ENCODE data around the gene MCOLN1.
A peak's percentile ranks its signal among the peaks of the same experiment; 100 is the strongest.

The MCOLN1 gene

DNA sequence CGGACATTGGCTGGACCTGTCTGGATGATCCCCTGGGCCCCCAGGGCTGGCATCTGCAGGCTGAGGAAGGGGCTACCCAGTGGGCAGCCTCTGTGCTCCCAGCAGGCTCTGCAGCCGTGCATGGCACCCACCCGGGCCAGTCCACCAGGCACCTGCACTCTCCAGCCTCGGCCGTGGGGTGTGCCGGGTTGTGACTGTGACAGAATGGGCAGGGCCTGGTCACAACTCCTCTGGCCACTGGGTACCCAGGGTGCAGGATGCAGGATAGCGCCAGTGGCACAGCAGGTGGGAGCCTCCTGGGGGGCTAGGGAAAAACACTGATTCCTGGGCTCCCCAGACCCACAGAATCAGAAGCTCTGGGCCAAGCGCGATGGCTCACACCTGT, 43.6 kb upstream of the MCOLN1 start:
- TF ChIP-seq, protein P1, sequence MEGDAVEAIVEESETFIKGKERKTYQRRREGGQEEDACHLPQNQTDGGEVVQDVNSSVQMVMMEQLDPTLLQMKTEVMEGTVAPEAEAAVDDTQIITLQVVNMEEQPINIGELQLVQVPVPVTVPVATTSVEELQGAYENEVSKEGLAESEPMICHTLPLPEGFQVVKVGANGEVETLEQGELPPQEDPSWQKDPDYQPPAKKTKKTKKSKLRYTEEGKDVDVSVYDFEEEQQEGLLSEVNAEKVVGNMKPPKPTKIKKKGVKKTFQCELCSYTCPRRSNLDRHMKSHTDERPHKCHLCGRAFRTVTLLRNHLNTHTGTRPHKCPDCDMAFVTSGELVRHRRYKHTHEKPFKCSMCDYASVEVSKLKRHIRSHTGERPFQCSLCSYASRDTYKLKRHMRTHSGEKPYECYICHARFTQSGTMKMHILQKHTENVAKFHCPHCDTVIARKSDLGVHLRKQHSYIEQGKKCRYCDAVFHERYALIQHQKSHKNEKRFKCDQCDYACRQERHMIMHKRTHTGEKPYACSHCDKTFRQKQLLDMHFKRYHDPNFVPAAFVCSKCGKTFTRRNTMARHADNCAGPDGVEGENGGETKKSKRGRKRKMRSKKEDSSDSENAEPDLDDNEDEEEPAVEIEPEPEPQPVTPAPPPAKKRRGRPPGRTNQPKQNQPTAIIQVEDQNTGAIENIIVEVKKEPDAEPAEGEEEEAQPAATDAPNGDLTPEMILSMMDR (IDR thresholded peaks at IDR 0.05; ENCODE audit: low read depth, low read length): no peak
- DNase-seq (ENCODE audit: extremely low read depth, low read depth): no peak

DNA sequence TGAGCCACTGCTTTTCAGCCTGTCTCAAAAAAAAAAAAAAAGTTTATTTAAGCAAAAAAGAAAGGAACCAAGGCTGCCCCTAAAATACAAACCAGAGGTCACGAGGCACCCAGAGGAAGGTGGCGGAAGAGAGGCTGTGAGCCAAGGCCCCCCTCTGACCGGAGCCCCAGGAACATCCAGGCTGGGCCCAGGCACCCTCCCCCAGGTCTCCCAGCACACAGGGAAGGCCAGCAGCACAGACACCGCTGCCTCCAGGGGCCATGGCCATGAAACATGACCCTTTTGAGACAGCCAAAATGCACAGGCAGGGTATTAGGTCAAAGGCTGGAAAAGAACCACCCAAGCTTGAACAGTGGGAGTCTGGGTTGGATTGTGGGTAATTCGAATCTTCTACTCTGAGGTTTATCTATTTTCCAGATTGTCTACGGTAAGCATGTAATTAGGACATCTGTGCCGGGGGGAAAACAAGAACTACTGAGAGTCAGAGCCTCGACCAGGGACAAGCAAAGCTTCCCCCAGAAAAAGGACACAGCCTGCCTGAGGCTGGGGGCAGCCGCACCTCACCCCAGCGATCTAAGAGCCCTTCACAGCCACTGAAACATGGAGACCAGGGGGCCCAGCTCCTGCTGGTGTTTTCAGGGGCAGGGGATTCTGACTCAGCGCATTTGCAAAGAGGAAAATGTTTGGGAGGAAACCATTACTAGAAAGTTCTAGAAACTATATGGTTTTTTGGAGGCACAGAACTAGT, 42.0 kb upstream of the MCOLN1 start:
- DNase-seq (ENCODE audit: extremely low read depth, low read depth): no peak
- TF ChIP-seq, protein P1 (IDR thresholded peaks at IDR 0.05; ENCODE audit: low read depth, low read length): no peak

DNA sequence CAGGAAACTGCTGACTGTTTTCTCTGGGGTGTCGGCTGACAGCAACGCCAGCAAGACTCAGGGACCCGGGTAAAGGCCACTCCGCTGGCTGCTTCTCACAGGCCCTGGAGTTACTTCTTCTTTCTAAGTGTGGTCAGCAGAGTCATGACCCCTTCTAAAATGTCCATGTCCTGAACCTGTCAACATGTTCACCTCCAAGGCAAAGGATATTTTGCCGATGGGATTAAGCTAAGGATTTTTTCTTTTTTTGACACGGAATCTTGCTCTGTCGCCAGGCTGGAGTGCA, 41.5 kb upstream of the MCOLN1 start:
- TF ChIP-seq, protein P1 (IDR thresholded peaks at IDR 0.05; ENCODE audit: low read depth, low read length): no peak
- DNase-seq (ENCODE audit: extremely low read depth, low read depth): no peak

DNA sequence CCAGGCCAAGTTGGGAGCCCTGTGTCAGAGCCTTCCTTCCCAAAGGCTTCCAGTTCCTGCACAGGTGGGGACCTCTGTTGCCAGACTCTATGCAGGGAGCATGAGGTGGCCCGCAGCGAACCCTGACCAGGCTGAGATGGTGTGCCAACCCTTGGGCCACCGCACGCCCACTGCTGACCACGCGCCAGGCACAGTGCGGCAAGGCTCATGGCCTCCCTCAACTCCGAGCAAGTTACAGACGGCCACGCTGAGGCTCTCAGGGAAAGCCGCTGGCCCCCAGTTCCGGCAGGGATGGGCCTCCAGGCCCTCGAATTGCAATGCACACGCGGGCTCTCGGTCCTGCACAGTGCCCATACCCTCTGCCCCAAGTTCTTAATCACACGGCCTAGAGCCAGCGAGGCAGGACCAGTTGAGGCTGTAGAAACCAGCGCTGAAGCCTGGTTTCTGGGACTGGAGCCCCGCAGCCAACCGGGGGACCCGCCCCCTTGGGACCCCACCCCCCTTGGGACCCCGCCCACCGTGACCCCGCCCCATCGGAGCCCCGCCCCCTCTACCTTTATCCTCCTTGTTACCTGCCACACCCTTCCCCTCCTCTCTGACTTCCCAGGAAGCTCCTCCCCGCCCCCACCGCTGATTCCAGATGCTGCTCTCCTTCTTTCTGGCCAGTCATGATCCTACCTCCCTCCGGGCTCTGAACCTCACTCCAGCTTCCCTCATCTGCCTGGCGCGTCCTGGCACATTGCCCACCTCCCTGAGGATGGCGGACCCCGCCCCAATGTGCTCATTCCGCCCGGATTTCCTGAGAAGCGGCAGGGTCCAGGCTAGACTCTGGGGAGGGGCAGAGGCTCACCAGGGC, 39.6 kb upstream of the MCOLN1 start:
- DNase-seq (ENCODE audit: extremely low read depth, low read depth): no peak
- TF ChIP-seq, protein P1 (IDR thresholded peaks at IDR 0.05; ENCODE audit: low read depth, low read length): no peak

DNA sequence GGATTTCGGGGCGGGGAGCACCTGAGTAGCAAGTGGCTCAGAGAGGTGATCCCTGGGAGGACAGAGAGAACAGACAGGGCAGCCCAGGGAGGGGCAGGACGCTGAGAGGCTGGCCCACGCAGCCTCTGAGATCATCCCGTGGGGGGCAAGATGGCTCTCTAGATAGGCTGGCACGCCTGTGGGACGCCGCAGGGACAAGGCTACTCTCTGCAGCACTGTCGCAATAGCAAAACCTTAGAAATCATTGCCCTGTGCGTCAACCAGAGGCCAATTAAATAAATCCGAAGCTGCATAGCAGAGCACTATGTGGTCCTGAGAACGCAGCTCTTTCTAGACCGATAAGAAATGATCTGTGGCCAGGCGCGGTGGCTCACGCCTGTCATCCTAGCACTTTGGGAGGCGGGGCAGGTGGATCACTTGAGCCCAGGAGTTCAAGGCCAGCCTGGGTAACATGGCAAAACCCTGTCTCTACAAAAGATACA, 38.7 kb upstream of the MCOLN1 start:
- no peak for DNase-seq (ENCODE audit: extremely low read depth, low read depth)
- TF ChIP-seq, protein P1 (IDR thresholded peaks at IDR 0.05; ENCODE audit: low read depth, low read length): no peak

DNA sequence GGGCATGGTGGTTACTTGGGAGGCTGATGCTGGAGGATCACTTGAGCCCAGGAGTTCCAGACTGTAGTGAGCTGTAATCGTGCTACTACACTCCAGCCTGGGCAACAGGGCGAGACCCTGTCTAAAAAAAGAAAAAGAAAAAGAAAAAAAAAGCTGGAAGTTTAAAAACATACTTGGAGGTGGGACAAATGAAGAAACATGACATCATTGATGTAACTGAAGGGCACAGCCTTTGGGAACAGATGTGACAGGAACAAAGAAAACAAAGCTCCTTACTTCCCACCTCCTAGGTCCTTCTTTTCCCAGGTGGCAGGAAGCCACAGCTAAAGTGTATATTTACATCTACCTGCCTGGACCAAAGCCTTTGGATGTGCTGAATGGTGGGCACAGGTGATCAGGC, 35.5 kb upstream of the MCOLN1 start:
- no peak for DNase-seq (ENCODE audit: extremely low read depth, low read depth)
- TF ChIP-seq, protein P1 (IDR thresholded peaks at IDR 0.05; ENCODE audit: low read depth, low read length): no peak

DNA sequence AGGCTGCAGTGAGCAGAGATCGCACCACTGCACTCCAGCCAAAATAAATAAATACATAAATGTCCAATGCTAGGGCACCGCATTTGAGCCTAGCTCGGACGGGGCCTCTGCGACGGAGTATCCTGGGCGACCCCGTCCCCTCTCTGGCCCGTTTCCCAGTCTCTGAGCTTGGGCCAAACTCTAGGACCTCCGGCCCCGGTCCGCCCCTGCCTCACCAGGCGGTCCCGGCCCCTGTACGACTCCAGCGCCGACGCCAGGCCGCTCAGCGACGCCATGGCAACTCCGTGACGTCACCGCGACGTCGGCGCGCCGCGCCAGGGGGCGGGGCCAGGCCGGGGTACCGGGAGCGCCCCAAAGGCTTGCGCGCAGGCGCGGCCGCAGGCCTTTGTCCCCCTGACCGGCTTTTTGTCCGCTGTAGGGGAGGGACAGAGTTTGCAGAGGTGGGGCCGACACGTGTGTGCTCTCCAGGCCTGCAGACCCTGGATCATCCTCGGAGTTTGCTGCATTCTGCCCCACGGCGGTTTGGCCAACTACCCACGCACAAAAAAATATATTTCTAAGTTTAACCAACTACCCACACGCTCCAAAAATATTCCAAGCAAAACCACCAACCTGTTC, 33.6 kb upstream of the MCOLN1 start, which contains the start of gene PEX11G:
Gene PEX11G (minus strand): TSS at position 300 of the 618 bp plus-strand sequence. CDS start 25 bp downstream, at position 275.
- TF ChIP-seq, protein P1 (IDR thresholded peaks at IDR 0.05; ENCODE audit: low read depth, low read length): no peak
- DNase-seq (ENCODE audit: extremely low read depth, low read depth): peak; percentile 55
